Activated naive CD8-positive, alpha-beta T cell treated with anti-CD3 and anti-CD28 coated beads for 36 hours (primary cell): ENCODE results near the gene INPP5A. TPM values are rescaled to one million over a fixed set of nuclear protein-coding genes. Genes with fewer than 3 reads are reported as not detected.

ENCODE experiments used
- DNase-seq: peaks from one replicate; pipeline ENCODE4 v3.0.0; 2021
- H3K27ac Mint-ChIP-seq: one replicate; pipeline ENCODE4 v1.8.0; 2022; ENCODE audit warnings: mild to moderate bottlenecking, moderate library complexity, mixed read lengths
- H3K27me3 Mint-ChIP-seq: one replicate; pipeline ENCODE4 v1.8.0; 2022; ENCODE audit warnings: mild to moderate bottlenecking, mixed read lengths
- H3K36me3 Mint-ChIP-seq: one replicate; pipeline ENCODE4 v1.8.0; 2021; ENCODE audit warnings: mild to moderate bottlenecking, mixed read lengths
- H3K4me1 Mint-ChIP-seq: one replicate; pipeline ENCODE4 v1.8.0; 2021; ENCODE audit warnings: mixed read lengths
- H3K4me3 Mint-ChIP-seq: one replicate; pipeline ENCODE4 v1.8.0; 2022; ENCODE audit warnings: mild to moderate bottlenecking, moderate library complexity, mixed read lengths
- H3K9me3 Mint-ChIP-seq: one replicate; pipeline ENCODE4 v1.8.0; 2022; ENCODE audit warnings: mixed read lengths
- total RNA-seq, 2 experiments: library from RNA; stranded (reverse); gene quantifications; one replicate each; pipeline ENCODE4 v1.2.3, GENCODE V29; 2021

INPP5A gene
- total RNA-seq, 2 experiments from 2014 or later = 6.1 to 7.4 TPM

GRCh38 chr10:132554053-132554990 is 16.7 kb downstream of the INPP5A start:
- Mint-ChIP-seq H3K4me1 (peaks cover 32% of the 10 kb centered on the region), H3K4me3 (no peak overlapping the region), H3K36me3 (no peaks in the 10 kb centered on the region), H3K9me3 (no peaks in the 10 kb centered on the region), H3K27ac (no peak overlapping the region), H3K27me3 (no peaks in the 10 kb centered on the region)
- DNase-seq = no peak

- Mint-ChIP-seq H3K4me3 (no peak overlapping the region), H3K27ac (peak overlapping the region; percentile 58), H3K27me3 (no peaks in the 10 kb centered on the region), H3K4me1 (peaks cover 37% of the 10 kb centered on the region), H3K9me3 (no peaks in the 10 kb centered on the region), H3K36me3 (no peaks in the 10 kb centered on the region)
- DNase-seq = peak; percentile 63
Observed at GRCh38 chr10:132554991-132555647, 17.5 kb downstream of the INPP5A start.

DNA sequence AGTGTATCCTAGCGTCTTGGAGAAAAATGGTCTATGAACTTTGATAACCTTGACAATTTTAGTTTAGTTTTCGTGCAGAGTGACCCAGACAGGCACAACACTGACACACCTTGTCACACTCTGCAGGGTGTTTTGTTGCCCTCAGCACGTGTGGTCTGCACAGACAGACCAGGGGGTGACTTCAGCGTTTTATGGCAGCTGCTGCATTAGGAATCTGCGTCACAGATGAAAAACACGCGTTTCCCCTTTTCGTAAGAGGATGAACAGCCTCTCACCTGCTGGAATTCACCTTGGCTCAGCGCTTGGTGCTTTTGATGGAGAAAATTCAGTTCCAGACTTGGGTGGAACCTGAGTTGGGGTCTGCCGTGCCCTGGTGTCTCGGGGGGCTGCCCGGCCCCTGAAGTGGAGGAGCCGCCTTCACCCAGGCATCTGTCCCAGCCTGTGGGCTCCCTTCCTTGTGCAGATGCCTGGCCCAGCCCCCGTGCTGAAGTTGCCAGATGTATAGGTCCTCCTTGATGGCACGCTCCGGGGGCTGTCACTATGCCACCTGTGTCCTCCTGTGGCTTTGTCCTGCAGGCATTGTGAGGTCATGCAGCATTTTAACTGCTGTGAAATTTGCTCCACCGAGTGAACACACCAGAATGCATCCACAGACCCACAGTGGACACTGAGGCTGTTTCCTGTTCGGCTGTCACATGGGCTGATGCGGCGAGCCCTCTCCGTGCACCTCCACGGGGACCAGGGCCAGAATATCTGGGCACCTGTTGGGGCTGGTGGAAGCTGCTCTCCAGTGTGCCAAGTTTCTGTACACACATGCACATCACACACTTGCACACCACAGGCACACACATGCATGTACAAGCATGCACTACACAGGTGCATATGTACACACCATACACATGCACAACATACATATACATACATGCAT is 18.3 kb downstream of the INPP5A start:
- Mint-ChIP-seq H3K4me3 (no peak overlapping the region), H3K36me3 (no peaks in the 10 kb centered on the region), H3K27ac (no peak overlapping the region), H3K27me3 (no peaks in the 10 kb centered on the region), H3K4me1 (peaks cover 35% of the 10 kb centered on the region), H3K9me3 (no peaks in the 10 kb centered on the region)
- no peak for DNase-seq

DNA sequence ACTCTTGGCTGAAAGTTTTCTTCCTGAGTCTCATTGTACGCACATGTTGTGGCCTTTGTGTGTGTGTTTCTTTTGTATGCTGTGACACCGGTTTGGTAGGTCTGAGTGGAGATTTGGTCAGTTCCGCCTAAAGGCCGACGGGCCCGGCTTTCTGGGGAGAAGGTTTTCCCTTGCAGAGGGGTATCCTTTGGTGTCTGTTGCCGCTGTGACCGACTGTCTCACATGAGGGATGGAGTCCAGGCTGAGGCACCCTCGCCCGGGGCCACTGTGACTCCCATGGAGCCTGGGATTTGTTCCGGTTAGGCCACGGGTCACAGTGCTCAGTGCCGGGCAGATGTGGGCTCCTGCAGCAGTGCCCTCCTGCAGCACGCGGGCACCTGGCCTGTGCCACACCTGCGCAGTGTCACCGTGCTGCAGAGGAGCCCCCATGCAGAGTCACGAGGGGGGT is 19.4 kb downstream of the INPP5A start:
- no peaks in the 10 kb centered on the region for H3K9me3 Mint-ChIP-seq
- no peak overlapping the region for H3K27ac Mint-ChIP-seq
- H3K27me3 Mint-ChIP-seq = no peaks in the 10 kb centered on the region
- no peak for DNase-seq
- no peak overlapping the region for H3K4me3 Mint-ChIP-seq
- peaks cover 2% of the 10 kb centered on the region for H3K36me3 Mint-ChIP-seq
- H3K4me1 Mint-ChIP-seq = peaks cover 32% of the 10 kb centered on the region

DNA sequence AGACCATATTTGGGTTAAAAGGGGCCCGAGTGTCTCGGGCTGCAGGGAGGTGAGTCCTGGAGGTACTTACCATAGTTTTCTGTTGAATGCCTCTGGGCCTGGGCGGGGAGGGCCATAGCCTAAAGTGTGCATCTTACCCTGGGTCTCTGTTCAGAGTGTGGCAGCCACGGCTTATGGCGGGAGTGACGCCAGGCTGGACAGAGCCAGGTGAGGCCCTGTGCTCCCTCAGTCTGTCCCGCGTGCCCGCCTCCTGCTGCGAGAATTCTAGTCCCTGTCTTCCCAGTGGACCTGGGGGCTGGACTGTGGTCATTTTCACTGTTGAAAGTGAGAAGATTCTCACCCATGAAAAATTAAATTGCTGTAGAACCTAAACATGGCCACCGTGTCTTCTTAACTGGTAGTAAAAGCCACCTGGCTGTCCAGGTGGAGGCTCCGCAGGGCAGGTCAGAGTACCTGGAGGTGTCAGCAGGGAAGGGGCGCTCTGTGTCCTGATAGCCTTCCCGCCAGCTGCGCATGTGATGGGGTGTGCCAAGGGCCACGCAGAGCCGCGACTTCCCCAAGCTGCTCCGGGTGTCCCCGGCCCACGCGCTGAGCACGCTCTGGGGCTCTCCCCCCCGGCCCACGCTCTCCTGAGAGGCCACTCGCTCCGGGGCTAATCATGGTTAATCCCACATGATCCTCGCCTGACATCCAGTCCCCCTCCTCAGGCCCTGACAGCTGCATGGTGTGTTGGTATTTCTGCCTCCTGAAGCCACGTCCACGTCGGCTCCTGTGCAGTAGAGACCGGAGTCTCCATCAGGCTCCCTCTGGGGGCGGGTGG is 20.3 kb downstream of the INPP5A start:
- H3K9me3 Mint-ChIP-seq = no peaks in the 10 kb centered on the region
- no peak overlapping the region for H3K27ac Mint-ChIP-seq
- no peak for DNase-seq
- H3K4me3 Mint-ChIP-seq = no peak overlapping the region
- no peaks in the 10 kb centered on the region for H3K27me3 Mint-ChIP-seq
- H3K36me3 Mint-ChIP-seq = peaks cover 2% of the 10 kb centered on the region
- peaks cover 32% of the 10 kb centered on the region for H3K4me1 Mint-ChIP-seq

- no peak overlapping the region for H3K27ac Mint-ChIP-seq
- no peak for DNase-seq
- H3K36me3 Mint-ChIP-seq = peaks cover 2% of the 10 kb centered on the region
- no peaks in the 10 kb centered on the region for H3K27me3 Mint-ChIP-seq
- H3K4me1 Mint-ChIP-seq = peaks cover 32% of the 10 kb centered on the region
- H3K4me3 Mint-ChIP-seq = no peak overlapping the region
- H3K9me3 Mint-ChIP-seq = no peaks in the 10 kb centered on the region
Observed at GRCh38 chr10:132558516-132559413, 21.2 kb downstream of the INPP5A start.

DNA sequence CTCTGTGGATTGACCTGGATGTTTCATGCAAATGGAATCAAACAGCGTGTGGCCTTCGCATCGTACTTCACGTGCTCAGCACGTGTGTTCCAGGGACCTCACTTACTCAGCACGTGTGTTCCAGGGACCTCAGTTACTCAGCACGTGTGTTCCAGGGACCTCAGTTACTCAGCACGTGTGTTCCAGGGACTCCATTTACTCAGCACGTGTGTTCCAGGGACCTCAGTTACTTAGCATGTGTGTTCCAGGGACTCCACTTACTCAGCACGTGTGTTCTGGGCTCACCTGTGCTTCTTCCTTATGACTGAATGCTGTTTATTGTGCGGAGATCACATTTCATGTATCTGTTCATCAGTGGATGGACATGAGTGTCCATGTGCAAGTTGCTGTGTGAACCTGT is 22.0 kb downstream of the INPP5A start:
- Mint-ChIP-seq H3K27ac (no peak overlapping the region), H3K36me3 (peaks cover 2% of the 10 kb centered on the region), H3K27me3 (no peaks in the 10 kb centered on the region), H3K4me3 (no peak overlapping the region), H3K4me1 (peaks cover 34% of the 10 kb centered on the region), H3K9me3 (no peaks in the 10 kb centered on the region)
- no peak for DNase-seq

DNA sequence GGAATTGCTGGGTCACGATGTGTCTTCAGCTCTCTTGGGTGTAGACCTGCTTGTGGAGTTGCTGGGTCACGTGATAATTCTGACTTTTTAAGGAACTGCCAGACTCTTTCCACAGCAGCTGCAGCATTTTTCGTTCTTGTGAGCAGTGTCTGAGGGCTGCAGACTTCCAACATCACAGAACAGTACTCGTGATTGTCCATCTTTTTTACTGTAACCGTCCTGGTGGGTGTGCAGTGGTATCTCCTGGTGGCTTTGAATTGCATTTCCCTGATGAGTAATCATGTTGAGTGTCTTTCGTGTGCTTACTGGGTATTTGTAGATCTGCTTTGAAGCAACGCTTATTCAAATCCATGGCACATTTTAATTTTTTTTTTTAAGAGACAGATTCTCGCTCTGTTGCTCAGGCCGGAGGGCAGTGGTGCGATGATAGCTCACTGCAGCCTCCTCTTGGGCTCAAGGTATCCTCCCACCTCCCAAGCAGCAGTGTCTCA is 22.7 kb downstream of the INPP5A start:
- no peak overlapping the region for H3K4me3 Mint-ChIP-seq
- no peaks in the 10 kb centered on the region for H3K9me3 Mint-ChIP-seq
- peaks cover 2% of the 10 kb centered on the region for H3K36me3 Mint-ChIP-seq
- DNase-seq = no peak
- peaks cover 34% of the 10 kb centered on the region for H3K4me1 Mint-ChIP-seq
- no peaks in the 10 kb centered on the region for H3K27me3 Mint-ChIP-seq
- no peak overlapping the region for H3K27ac Mint-ChIP-seq

- Mint-ChIP-seq H3K4me3 (no peak overlapping the region), H3K27me3 (no peaks in the 10 kb centered on the region), H3K36me3 (peaks cover 2% of the 10 kb centered on the region), H3K27ac (no peak overlapping the region), H3K4me1 (peaks cover 25% of the 10 kb centered on the region), H3K9me3 (no peaks in the 10 kb centered on the region)
- DNase-seq = no peak
Observed at GRCh38 chr10:132562177-132562915, 24.8 kb downstream of the INPP5A start.

- no peak for DNase-seq
- Mint-ChIP-seq H3K4me1 (peaks cover 24% of the 10 kb centered on the region), H3K27me3 (no peaks in the 10 kb centered on the region), H3K27ac (no peak overlapping the region), H3K9me3 (no peaks in the 10 kb centered on the region), H3K4me3 (no peak overlapping the region), H3K36me3 (peaks cover 2% of the 10 kb centered on the region)
Observed at GRCh38 chr10:132562916-132563456, 25.4 kb downstream of the INPP5A start.

DNA sequence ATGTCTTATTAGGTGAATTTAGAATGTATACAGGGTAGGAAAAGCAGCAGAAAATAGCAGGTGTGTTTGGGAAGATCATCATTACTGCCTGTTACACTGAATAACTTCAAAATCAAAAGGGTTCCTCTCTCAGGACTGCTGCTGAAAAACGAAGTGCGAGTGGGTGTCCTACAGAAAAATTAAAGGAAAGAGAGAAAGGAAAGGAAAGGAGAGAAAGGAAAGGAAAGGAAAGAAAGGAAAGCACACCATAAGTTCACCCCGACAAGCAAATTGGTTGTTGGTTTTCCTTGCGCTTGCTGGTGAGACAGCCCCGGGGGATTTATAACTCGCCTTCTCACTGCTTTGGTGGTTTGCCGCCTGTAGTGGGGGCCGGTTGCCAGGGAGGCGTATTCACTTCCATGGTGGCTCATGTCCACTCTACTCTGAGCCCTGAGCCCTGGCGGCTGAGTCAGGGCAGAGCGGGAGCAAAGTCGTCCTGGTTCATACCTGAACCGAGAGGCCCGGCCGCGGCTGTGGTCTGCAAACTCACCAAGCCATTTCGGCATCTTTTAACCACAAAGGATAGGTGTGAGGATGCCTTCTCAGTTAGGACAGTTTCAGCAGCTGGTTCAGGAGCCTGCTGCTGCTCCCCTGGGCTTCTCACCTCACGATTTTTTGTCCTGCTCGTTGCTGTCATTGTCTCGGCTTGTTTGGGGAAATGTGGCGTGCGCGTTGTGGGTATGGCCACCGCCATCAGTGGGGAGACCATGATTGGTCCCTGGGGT is 26.1 kb downstream of the INPP5A start:
- peaks cover 2% of the 10 kb centered on the region for H3K36me3 Mint-ChIP-seq
- H3K4me1 Mint-ChIP-seq = peaks cover 24% of the 10 kb centered on the region
- H3K27me3 Mint-ChIP-seq = no peaks in the 10 kb centered on the region
- DNase-seq = no peak
- no peak overlapping the region for H3K27ac Mint-ChIP-seq
- no peak overlapping the region for H3K4me3 Mint-ChIP-seq
- no peaks in the 10 kb centered on the region for H3K9me3 Mint-ChIP-seq

GRCh38 chr10:132564249-132564605 is 26.6 kb downstream of the INPP5A start:
- no peak for DNase-seq
- peaks cover 2% of the 10 kb centered on the region for H3K36me3 Mint-ChIP-seq

More at GRCh38 chr10:132564249-132564605, 26.6 kb downstream of the INPP5A start:
- H3K4me3 Mint-ChIP-seq = no peak overlapping the region
- no peaks in the 10 kb centered on the region for H3K27me3 Mint-ChIP-seq
- no peaks in the 10 kb centered on the region for H3K9me3 Mint-ChIP-seq
- no peak overlapping the region for H3K27ac Mint-ChIP-seq
- H3K4me1 Mint-ChIP-seq = peaks cover 24% of the 10 kb centered on the region
